SH-SY5Y (cell line): ENCODE measurements around the gene DPEP3.

Experiments
- GATA2 ChIP-seq: IDR thresholded peaks from 2 replicates; pipeline ENCODE4 v1.6.1; 2011; ENCODE audit warnings: mild to moderate bottlenecking, low read depth, low read length
- GATA3 ChIP-seq: IDR thresholded peaks from 2 replicates; pipeline ENCODE4 v1.6.1; 2011; ENCODE audit warnings: low read depth, mild to moderate bottlenecking, low read length, moderate library complexity

DNA sequence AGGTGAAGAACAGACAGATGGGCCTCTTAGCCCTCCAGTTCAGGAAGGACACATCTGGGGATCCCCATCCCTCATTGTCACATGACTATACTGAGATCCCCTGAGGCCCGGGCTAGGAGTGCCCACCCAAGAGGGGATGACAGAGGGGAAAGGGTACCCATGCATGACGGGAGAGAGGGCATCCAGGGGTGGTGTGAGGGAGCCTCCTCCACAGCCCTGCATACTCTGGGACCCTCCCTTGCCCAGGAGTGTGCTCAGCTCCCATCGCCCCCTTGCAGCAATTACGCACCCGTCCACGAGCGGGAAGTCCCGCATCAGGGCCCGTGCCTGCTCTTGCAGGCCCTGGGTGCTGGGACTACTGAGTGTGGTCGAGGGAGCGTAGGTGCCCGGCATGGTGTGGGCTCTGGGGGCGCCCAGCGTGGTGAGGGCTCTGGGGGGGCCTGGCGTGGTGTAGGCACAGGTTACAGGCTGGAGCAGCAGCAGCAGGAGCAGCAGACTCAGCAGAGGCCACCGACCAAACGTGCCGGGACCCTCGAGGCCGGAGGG is 12.4 kb upstream of the DPEP3 start:
- no peak for TF ChIP-seq GATA2
- TF ChIP-seq GATA3 = no peak
